A172 (cell line): ENCODE measurements around the gene FCHSD2. TPM values are rescaled to one million over a fixed set of nuclear protein-coding genes. Genes with fewer than 3 reads are reported as not detected.
A peak's percentile ranks its signal among the peaks of the same experiment; 100 is the strongest.
"Not testable (repeated sequence)": the region's sequence is repeated elsewhere in the genome, so short reads cannot be mapped to it uniquely, and the experiment has no call there.

Experiments used
- DNase-seq: peaks from one replicate; pipeline ENCODE4 v3.0.0-alpha.2; 2015; ENCODE audit warnings: low spot score
- total RNA-seq: library from RNA; depleted of rRNA; stranded (reverse); fragments of >200 nt; shearing (Covaris generic); gene quantifications from 2 replicates; pipeline ENCODE4 v1.2.3, GENCODE V29; 2014

Gene FCHSD2
- total RNA-seq, 1 experiment from 2014 or later = 8.7 TPM

DNA sequence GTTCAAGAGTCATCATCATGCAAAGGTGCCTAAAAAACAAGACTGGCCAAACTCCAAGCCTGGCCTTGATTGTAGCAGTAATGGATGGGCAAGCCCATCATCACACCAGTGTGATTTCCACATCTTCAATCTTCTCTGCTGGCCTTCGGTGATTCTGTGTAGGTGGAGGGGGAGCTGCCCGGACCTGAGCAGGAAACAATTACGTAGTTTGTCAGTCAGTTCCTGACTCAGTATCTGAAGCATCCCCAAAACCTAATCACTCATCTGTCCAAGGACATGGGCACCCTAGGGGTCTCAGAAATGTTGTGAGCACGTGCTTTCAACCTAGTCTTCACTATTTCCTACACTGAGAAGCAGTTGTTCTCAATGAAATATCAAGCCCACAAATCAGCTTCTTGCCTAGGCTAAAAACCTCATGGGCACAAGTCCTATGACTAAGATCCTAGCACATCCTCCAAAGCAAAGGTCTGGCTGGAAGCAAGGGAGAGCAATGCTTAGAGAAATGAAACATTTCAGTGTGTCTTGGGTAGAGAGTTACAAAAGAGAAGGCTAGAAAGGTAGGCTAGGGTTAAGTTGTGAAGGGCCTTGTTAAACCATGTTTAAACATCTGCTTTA lies 303.3 kb downstream of the FCHSD2 start:
- no peak for DNase-seq

DNA sequence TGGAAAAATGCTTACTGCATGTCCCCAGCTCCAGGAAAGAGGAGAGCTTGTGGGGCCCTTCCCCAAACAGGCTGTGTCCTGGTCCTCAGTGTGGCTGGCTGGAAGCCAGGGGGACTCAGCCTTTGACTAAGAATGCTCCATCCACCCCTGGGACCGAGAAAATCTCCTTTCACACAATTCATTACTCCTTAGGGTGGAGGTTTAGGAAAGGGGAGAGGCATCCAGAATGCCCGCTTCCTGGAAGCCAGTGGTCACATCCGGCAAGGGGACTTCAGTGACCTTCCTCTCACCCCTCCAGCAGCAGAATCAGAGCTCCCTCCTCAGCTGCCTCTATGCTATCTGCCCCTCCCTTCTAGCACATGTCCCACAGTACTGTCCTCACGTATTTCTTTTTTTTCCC lies 306.0 kb downstream of the FCHSD2 start:
- DNase-seq = no peak

DNA sequence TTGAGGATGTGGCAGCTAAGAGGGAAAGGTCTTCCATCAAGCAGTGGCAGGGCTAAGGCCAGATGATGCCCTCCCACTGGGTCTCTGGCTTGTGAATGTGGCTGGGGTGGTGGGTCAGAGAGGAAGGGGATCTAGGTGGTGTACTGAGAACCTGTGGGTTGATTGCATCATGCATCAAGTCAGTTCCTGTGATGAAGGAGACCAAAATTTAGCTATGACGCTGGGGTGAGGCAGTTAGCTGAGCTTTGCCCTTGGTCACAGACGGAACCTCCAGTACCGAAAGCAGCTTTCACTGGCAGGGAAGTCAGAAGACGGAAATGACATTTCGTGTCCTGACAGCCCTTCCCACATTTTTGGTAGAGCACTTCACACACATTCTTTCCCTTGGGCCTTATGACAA lies 307.2 kb downstream of the FCHSD2 start:
- DNase-seq = no peak

DNA sequence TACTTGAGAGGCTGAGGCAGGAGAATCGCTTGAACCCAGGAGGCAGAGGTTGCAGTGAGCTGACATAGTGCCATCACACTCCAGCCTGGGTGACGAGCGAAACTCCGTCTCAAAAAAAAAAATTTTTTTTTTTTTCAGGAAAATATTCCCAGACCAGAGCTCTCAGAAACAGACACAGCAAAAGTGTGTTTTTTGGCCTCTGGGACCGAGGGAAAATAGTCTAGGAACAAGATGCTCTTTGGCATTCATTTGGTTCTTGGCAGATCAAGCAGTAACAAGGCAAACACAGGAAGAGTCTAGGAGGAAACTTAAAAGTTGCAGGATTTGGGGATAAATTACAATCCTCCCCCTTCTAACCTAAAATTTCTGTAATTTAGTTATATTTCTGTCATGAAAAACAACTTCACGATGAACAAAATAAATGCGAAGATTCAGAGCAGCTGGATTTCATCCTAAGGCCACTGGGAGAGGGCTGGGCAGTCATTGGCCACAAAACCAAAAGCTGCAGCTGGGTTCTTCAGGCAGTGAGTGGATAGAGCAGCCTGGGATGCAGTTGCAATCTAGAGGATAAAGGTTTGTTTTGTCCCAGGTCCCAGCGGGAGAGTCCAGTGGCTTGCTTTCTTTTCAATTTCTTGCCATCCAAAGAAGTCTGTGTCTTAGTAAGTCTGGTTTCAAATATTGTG lies 308.2 kb downstream of the FCHSD2 start:
- no peak for DNase-seq

DNA sequence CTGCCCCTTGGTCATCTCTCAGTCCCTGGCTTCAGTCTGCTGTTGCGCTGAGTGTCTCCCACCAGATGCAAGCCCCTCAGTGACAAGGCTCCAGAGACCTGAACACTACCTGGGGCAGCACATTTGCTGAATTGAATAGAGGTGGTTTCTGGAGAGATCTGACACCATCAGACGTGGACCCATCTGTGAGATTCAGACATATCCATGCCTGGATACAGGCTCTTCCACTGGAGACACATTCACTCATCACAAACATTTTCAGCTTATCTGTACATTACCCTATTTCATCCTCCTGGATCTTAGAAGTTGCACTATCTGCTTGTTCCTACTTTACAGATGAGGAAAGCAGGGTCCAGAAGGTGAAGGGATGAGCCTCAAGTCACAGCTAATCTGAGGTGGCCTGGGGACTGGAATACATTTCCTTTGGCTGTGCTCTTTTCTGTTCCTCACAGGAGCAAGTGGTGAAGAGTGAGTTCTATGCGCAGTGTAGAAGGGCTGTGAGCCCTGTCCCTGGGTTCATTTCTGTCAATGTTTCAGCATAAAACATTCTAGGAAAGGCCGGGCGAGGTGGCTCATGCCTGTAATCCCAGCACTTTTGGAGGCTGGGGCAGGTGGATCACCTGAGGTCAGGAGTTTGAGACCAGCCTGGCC lies 308.9 kb downstream of the FCHSD2 start:
- no peak for DNase-seq

DNA sequence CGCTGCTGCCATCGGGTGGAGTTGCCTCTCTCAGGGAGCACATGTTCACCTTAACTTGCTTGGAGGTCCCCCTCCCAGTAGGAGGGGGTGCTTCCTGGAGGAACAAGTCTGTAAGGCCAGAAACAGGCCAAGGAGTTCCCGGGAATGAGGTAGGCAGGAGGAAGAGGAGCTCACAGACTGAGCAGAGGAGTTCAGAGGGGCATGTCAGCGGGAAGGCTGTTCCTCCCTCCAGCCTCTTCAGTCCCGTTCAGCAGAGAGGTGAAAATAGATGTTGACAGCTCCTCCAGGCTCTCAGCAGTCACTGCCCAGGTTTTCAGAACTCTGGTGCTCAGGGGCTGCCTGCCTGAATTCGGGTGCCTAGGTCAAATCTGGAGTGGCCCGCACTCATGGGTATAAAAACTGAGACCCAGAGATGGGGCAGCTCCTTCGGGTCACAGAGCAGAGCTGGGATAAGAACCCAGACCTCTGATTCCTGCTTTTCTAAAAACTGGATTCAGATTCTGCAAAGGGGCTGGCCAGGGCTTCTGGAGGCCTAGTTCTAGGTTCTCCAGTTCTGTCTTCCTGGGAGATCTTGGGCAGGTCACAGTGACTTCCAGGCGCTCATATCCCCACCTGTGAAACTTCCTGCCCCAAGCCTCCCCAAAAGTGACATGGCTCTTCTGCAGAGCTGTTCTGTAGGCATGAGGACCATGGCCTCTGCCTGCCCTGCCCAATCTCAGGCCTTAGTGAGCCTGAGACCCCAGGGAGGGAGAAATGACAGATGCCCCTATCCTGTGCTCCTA lies 309.6 kb downstream of the FCHSD2 start:
- DNase-seq = no peak

DNA sequence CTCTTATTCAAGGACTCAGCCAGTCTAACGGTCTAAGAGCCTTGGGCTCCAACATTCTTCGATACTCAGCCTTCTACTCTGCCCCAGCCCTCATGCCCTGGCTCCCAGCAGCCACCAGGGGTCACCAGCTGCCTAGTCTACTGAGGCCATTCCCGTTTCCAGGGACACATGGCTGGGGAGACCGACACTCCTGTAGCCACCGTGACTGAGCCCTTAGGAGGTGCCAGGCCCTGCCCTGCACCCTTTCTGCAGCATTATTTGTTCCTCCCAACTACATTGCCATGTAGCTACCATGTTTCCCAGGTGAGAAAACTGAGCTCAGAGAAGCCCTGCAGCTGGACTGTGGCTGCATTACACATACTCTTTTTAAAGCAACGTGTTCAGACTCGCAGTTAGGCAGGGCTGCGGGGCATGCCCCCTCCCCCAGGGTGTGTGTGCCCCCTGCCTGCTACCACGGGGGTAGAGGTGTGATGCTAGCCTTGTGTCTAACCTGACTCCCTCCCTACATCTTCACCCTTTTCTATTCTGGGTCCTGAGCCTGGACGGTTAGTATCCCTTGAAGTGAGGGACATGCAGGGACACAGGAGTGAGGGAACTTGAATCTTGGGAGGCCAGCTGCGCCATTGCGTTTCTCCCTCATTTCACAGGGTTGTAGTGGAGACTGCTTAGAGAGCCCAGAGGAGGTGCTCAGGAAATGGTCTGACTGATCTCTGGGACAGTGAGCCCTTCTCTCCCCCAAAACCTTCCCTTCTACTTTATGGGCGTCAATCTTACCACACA lies 310.4 kb downstream of the FCHSD2 start:
- DNase-seq = peak; percentile 77

DNA sequence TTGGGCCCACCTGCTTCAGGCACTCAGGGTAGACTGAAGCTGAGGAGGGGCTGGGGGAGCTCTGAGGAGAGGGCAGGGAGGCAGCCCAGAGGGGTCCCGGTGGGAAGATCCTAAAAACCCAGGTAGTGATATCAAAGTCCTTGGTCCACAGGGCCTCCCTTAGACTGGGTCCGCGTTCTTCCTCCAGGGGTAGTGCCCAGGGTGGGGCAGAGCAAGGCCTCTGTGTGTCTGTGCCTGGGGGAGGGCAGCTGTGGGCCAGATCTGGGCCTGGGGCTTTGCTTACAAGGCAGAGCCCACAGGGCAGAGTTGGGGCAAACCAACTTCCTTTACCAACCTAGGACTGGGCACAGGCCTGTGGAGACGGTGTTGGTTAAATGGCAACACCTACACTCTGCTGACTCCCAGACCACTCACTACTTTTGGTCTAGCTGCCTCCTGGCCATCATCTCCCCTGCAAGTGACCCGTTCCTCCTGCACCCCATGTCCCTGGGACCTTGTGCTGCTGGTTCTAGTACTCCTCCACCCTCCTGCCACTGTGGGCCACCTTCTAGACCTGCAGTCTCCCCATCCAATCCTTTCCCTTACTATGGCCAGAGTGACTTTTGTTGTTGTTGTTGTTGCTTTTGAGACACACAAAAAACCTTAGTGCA lies 312.1 kb downstream of the FCHSD2 start:
- DNase-seq = no peak

DNA sequence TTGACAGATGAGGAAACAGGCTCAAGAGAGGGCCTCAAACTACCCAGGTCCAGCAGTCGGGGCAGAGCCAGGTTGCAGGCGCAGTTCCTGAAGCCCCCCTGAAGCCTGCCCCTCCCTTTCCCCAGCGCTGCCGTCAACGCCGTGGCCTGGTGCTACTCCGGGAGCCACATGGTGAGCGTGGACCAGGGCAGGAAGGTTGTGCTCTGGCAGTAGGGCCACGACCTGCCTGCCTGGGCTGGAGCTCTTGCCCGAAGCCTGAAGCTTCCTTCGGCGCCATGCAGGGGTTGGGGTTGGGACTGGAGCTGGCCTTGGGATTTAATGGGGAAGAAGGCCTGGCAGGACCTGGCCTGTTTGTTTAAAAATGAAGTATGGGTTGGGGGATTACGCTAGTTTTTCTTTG lies 312.9 kb downstream of the FCHSD2 start:
- no peak for DNase-seq

DNA sequence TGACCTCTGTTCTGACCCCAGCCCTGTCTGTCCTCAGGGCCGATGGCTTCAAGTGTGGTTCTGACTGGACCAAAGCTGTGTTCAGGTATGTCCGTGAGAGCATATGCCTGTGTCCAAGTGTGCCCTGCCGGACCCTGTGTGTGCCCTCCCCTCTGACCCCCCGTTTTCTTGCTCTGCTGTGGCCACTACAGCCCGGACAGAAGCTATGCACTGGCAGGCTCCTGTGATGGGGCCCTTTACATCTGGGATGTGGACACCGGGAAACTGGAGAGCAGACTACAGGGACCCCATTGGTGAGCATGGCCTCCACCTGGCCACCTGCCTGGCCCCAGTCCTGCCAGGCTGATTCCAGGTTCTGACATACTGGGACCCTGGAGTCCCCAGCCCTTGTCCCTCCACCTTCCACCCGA lies 313.4 kb downstream of the FCHSD2 start:
- DNase-seq = no peak

DNA sequence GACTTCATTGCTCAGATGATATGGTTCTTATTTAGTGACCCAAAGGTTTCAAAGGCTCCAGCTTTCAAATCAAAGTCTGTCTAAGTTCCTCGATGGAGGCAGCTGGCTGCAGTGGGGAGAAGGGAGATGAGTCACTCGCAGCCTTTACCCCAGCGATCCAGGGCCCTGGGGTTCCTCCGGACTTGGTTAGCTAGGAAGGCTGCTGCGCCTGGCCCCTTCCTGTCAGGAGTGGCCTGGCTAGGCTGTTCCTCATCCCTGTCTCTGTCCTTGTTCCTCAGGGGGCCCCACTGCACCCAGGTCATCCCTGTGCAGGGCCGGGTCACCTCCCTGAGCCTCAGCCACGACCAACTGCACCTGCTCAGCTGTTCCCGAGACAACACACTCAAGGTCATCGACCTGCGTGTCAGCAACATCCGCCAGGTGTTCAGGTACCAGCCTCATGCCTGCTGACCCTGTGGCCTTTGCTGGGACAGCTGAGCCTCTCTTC lies 314.0 kb downstream of the FCHSD2 start:
- peak; percentile 57 for DNase-seq

DNA sequence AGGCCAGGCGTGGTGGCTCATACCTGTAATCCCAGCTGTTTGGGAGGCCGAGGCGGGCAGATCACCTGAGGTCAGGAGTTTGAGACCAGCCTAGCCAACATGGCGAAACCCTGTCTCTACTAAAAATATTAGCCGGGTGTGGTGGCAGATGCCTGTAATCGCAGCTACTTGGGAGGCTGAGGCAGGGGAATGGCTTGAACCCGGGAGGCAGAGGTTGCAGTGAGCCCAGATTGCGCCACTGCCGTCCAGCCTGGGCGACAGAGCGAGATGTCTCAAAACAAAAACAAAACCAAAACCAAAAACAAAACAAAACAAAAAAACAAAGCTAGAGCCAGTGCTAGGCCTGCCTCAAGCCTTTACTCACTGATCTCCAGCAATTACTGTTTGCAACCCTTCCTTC lies 314.5 kb downstream of the FCHSD2 start:
- not testable (repeated sequence) for DNase-seq

DNA sequence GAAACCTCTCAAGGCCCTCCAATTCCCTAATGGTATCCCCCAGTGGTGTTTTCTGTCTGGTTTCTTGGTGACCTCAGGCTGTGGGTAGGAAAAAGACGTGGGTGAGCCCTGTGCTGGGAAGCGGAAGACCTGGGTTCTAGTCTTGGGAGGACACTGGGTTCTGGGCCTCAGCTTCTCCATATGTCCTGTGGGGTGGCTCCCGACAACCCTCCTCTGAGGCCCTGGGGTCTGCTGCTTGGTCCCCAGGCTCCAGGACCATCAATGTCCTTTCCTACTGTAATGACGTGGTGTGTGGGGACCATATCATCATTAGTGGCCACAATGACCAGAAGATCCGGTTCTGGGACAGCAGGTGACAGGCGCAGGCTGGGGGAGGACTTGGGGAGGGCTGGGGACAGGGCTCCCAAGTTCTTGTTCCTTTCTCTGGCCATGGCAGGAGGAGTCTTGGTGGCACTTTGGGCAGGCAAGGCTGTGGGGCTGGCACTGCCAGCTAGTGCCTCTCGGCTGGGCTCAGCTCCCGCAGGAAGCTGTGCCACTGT lies 315.1 kb downstream of the FCHSD2 start:
- DNase-seq = no peak

DNA sequence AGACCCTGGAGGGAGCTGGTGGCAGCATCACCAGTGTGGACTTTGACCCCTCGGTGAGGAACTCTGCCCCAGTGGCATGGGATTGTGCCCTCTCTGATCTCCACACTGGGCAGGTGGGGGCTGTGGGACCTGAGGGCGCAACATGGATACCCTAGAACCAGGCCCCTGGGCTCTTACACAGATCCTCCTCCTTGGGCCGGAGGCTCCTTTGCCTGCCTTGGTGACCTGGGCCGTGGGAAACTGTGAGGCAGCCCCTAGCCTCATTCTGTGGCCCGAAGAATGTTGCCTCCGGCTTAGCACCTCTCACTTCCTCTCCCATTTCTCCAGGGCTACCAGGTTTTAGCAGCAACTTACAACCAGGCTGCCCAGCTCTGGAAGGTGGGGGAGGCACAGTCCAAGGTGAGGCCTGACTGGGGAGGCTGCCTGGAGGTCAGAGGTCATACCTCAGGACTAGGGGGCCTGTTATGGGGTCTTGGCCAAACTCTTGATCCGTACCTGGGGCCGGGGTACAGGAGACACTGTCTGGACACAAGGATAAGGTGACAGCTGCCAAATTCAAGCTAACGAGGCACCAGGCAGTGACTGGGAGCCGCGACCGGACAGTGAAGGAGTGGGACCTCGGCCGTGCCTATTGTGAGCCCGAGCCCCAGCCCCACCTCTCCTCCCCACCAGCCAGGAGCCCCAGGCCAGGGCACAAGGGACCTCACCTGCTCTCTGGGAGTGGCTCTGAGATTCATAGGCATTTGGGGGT lies 315.8 kb downstream of the FCHSD2 start:
- no peak for DNase-seq

DNA sequence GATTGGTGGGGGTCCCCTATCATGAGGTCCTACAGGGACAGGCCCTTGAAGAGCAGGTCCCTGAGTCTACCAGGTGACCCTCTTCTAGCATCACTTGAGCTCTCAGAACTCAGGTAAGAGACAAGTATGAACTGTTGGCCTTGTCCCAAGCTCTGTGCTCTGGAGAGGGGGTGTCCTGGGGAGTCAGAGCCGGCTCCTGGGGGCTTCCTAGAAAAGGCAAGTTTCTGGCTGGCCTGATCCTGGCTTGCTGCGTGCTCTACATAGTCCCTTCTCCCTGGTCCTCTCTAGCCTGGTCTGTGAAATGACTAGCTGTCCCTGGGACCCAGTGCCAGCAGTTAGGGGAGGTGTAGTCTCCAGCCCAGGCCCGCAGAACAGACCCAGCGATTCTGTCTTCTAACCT lies 316.5 kb downstream of the FCHSD2 start:
- no peak for DNase-seq

DNA sequence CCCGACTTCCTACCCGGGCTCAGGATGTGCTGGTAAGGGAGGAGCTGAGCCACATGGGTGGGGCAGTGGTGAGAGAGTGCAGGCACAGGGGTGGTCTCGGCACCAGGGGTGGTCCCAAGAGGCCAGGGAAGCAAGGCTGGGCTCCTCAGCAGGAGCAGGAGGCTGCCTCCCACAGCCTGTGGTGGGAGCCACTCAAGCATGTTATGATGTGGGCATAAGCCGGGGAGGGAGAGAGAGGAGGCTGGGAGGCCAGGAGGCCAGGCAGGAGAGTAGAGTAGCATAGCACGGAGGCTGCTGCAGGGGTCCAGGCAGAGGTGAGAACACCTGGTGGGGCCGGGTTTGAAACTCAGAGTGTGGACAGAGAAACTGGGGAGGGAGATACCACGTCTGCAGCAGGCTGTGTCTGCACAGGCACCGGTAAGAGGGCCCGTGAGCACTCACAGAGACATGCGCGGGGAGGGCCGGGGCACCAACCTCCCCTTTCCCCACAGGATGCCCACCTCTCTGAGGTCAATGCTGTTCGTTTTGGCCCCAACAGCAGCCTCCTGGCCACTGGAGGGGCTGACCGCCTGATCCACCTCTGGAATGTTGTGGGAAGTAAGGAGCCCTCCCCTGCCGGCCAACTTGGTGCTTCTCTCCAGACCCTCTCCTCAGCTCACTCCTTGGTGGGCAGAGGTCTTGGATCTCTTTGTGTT lies 317.2 kb downstream of the FCHSD2 start:
- DNase-seq = no peak

DNA sequence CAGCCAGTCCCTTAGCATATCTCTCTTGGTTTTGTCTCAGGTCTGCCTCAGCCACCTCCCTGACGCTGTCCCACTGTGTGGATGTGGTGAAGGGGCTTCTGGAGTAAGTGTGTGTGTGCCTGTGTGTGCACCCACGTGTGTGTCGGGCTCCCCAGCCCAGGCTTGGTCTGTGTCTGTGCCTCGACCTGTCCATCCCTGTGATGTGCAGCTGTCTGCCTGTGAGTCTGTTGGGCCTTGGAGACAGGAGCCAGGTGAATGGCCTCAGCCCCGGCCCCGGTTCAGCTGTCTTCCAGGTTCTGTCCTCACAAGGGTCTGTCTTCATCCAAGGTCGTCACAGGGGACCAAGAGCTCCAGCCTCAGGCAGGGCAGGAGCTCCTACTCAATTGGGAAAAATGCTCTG lies 318.1 kb downstream of the FCHSD2 start:
- DNase-seq = no peak

DNA sequence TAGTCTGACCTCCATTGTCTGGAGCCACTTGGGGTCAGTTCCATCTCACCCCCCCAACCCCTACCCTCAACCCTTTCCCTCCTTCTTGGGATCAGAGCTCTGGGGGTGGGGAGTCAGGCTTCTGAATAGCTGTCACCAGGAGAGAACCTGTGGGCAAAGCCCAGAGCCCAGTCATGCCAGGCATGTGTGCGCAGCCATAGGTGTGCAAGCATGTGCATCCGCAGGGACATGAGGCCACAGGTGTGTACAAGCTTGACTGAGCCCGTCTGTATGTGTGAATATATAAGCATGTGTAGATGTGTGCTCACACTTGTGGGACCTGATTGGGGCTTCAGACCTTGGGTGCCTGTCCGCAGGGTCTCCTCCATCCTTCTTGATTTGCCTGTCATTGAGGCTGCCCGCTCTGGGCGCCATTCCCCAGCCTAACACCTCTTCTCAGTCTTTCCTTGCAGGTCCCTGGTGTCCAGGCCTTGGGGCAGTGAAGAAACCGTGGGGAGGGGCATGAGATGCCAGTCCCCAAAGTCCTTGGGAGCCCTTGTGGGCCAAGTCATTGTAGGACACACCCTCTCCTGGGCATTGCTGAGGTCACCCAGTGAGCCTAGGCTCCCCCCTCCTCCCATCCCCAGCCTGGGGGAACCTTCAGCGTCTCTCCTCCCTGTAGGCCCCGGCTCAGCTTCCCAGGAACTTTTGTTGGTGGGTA lies 318.9 kb downstream of the FCHSD2 start:
- no peak for DNase-seq
